Ascending aorta (tissue), 2 donors: Measurements from ENCODE around the gene ZKSCAN1. TPM values are rescaled to one million over a fixed set of nuclear protein-coding genes. Genes with fewer than 3 reads are reported as not detected.

Experiments
- DNase-seq, 2 donors: peaks; one replicate each; pipeline ENCODE4 v3.0.0-alpha.2; 2019; ENCODE audit warnings: low spot score in 2 of 2
- H3K27ac ChIP-seq, 2 donors: fragments of 200-600 bp; sonication (generic); one replicate each; pipeline ENCODE4 v1.5.1; 2016 to 2017; ENCODE audit warnings: mild to moderate bottlenecking in 1 of 2
- H3K27me3 ChIP-seq: fragments of 200-600 bp; sonication (generic); one replicate; pipeline ENCODE4 v1.5.1; 2017
- H3K36me3 ChIP-seq, 2 donors: fragments of 200-600 bp; sonication (generic); one replicate each; pipeline ENCODE4 v1.5.1; 2016
- H3K4me1 ChIP-seq, 2 donors: fragments of 200-600 bp; sonication (generic); one replicate each; pipeline ENCODE4 v1.5.1; 2016 to 2017; ENCODE audit warnings: mild to moderate bottlenecking in 1 of 2
- H3K4me3 ChIP-seq, 2 donors: fragments of 200-600 bp; sonication (generic); one replicate each; pipeline ENCODE4 v1.5.1; 2016 to 2017; ENCODE audit warnings: mild to moderate bottlenecking in 1 of 2
- H3K9me3 ChIP-seq, 2 donors: fragments of 200-600 bp; sonication (generic); one replicate each; pipeline ENCODE4 v1.5.1; 2016
- intact Hi-C: fragments of 100-400 bp; cut with DNase I; formaldehyde crosslinking; loops from one replicate; pipeline ENCODE4 v1.15.1; 2023
- total RNA-seq: library from RNA; depleted of rRNA; stranded (reverse); fragments of >200 nt; gene quantifications from one replicate; pipeline ENCODE4 v1.1.0, GENCODE V29; 2016
- TF ChIP-seq, protein P1 (sequence below), 3 experiments: fragments of 200-600 bp in 2 of 3; fragments of 450-650 bp in 1 of 3; sonication (generic) in 2 of 3; IDR thresholded peaks; one replicate each; pipeline ENCODE4 v1.5.1; 2016 to 2019; ENCODE audit warnings: antibody characterized with exemption in 3 of 3, mild to moderate bottlenecking in 1 of 3, moderate library complexity in 1 of 3

The ZKSCAN1 gene
- total RNA-seq, 1 donor from 2014 or later: 19.9 TPM

- H3K4me3 ChIP-seq: no peak overlapping the region
- H3K9me3 ChIP-seq: peaks cover 2% of the 10 kb centered on the region in 2 donors
- peaks cover 51 to 63% of the 10 kb centered on the region in 2 donors for H3K36me3 ChIP-seq
- TF ChIP-seq, protein P1, sequence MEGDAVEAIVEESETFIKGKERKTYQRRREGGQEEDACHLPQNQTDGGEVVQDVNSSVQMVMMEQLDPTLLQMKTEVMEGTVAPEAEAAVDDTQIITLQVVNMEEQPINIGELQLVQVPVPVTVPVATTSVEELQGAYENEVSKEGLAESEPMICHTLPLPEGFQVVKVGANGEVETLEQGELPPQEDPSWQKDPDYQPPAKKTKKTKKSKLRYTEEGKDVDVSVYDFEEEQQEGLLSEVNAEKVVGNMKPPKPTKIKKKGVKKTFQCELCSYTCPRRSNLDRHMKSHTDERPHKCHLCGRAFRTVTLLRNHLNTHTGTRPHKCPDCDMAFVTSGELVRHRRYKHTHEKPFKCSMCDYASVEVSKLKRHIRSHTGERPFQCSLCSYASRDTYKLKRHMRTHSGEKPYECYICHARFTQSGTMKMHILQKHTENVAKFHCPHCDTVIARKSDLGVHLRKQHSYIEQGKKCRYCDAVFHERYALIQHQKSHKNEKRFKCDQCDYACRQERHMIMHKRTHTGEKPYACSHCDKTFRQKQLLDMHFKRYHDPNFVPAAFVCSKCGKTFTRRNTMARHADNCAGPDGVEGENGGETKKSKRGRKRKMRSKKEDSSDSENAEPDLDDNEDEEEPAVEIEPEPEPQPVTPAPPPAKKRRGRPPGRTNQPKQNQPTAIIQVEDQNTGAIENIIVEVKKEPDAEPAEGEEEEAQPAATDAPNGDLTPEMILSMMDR (IDR thresholded peaks at IDR 0.05): no peak
- peaks cover 0 to 19% of the 10 kb centered on the region in 2 donors for H3K4me1 ChIP-seq
- H3K27ac ChIP-seq: no peak overlapping the region
- H3K27me3 ChIP-seq: no peaks in the 10 kb centered on the region
- DNase-seq: no peak
- intact Hi-C loops: no loop called here
Measured at GRCh38 chr7:100077205-100077604, 61.8 kb downstream of the ZKSCAN1 start.

DNA sequence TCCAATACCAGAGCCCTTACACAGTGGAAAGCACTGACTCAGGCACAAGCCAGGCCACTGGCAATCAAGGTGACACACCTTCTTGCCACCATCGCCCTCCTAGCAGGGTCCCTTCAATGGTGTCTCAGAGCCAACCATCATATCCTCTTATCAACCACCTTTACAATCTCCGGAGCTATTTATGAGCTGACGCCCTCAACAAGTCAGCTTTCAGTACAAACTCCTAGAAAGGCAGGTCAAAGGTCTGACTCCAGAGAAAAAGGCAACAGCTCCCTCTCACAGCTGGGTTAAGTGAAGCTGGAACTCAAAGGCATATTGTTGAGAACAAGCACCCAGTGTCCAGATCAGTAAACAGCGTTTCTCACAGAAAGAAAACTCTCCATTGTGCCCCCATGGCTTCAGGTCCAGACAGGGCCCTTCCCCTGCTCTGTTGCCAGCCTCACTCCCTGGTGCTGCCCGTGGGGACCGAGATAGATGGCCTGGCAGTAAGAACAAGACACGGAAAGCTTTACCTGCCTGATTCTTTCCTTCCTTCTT is 63.7 kb downstream of the ZKSCAN1 start:
- Histone ChIP-seq H3K27ac (no peak overlapping the region), H3K27me3 (no peaks in the 10 kb centered on the region), H3K4me1 (peaks cover 0 to 26% of the 10 kb centered on the region in 2 donors), H3K9me3 (no peaks in the 10 kb centered on the region), H3K36me3 (peaks cover 32 to 44% of the 10 kb centered on the region in 2 donors), H3K4me3 (no peak overlapping the region)
- intact Hi-C loops: no loop called here
- TF ChIP-seq, protein P1 (IDR thresholded peaks at IDR 0.05): no peak
- DNase-seq: no peak

- DNase-seq: no peak
- peak overlapping the region; percentile 87 to 97 for H3K4me3 ChIP-seq
- H3K9me3 ChIP-seq: no peaks in the 10 kb centered on the region
- H3K4me1 ChIP-seq: peaks cover 0 to 26% of the 10 kb centered on the region in 2 donors
- no peaks in the 10 kb centered on the region for H3K27me3 ChIP-seq
- TF ChIP-seq, protein P1 (IDR thresholded peaks at IDR 0.05): no peak
- peaks cover 13 to 24% of the 10 kb centered on the region in 2 donors for H3K36me3 ChIP-seq
- intact Hi-C loops: loop anchor here (1.0 to 5.0 kb wide), 5 partner anchors 20 to 164 kb away; partner anchors contain the start of genes AP4M1, MCM7, TRIM4 and ZKSCAN1
- peak overlapping the region; percentile 77 to 85 for H3K27ac ChIP-seq
Measured at GRCh38 chr7:100080907-100081534, 65.6 kb downstream of the ZKSCAN1 start.

- Histone ChIP-seq H3K27ac (peak within 1 kb of the TSS; percentile 77 to 85), H3K9me3 (no peaks in the 10 kb centered on the region), H3K36me3 (peaks cover 7 to 18% of the 10 kb centered on the region in 2 donors), H3K4me3 (peak within 1 kb of the TSS; percentile 87 to 97), H3K4me1 (peaks cover 0 to 26% of the 10 kb centered on the region in 2 donors), H3K27me3 (no peaks in the 10 kb centered on the region)
- TF ChIP-seq, protein P1 (IDR thresholded peaks at IDR 0.05): peak; percentile 93 to 97 (median 96)
- intact Hi-C loops: loop anchor here (1.0 to 5.0 kb wide), 5 partner anchors 20 to 164 kb away; partner anchors contain the start of genes AP4M1, MCM7, TRIM4 and ZKSCAN1
- peak; percentile 93 to 99 for DNase-seq
Measured at GRCh38 chr7:100081535-100082102, 66.2 kb downstream of the ZKSCAN1 start, which contains the start of gene ZNF3. Gene ZNF3 (minus strand): TSS chr7:100081723. CDS start chr7:100077357, 4,366 bp downstream.

GRCh38 chr7:100082978-100083377 is 67.6 kb downstream of the ZKSCAN1 start:
- intact Hi-C loops: loop anchor here (5.0 kb wide), 2 partner anchors 91 to 166 kb away; partner anchors contain the start of gene TRIM4
- H3K27ac ChIP-seq: no peak overlapping the region

More at GRCh38 chr7:100082978-100083377, 67.6 kb downstream of the ZKSCAN1 start:
- TF ChIP-seq, protein P1 (IDR thresholded peaks at IDR 0.05): no peak
- H3K9me3 ChIP-seq: no peaks in the 10 kb centered on the region
- no peak overlapping the region for H3K4me3 ChIP-seq
- DNase-seq: no peak
- H3K36me3 ChIP-seq: peaks cover 5 to 9% of the 10 kb centered on the region in 2 donors
- H3K27me3 ChIP-seq: no peaks in the 10 kb centered on the region
- peaks cover 0 to 26% of the 10 kb centered on the region in 2 donors for H3K4me1 ChIP-seq
